Epidermal melanocyte (primary cell): ENCODE measurements around the gene TOB2.
"Not testable (repeated sequence)": the region's sequence is repeated elsewhere in the genome, so short reads cannot be mapped to it uniquely, and the experiment has no call there.

Experiments used
- DNase-seq: peaks from one replicate; pipeline ENCODE4 v3.0.0; 2011; ENCODE audit warnings: low spot score; ENCODE audit not compliant: insufficient read length

TOB2 gene

GRCh38 chr22:41429951-41430332 lies 16.7 kb downstream of the TOB2 start:
- DNase-seq = no peak

- no peak for DNase-seq
Observed at GRCh38 chr22:41429232-41429950, 17.2 kb downstream of the TOB2 start.

GRCh38 chr22:41425660-41426365 lies 20.8 kb downstream of the TOB2 start:
- no peak for DNase-seq

GRCh38 chr22:41418717-41419116 lies 27.9 kb downstream of the TOB2 start:
- DNase-seq = no peak

GRCh38 chr22:41417622-41418390 lies 28.8 kb downstream of the TOB2 start:
- DNase-seq = no peak

- no peak for DNase-seq
Observed at GRCh38 chr22:41415554-41415953, 31.0 kb downstream of the TOB2 start.

GRCh38 chr22:41411021-41411851 lies 35.4 kb downstream of the TOB2 start:
- DNase-seq = no peak

GRCh38 chr22:41410311-41410751 lies 36.3 kb downstream of the TOB2 start:
- no peak for DNase-seq

- DNase-seq = no peak
Observed at GRCh38 chr22:41408665-41409064, 37.9 kb downstream of the TOB2 start.

GRCh38 chr22:41407433-41407832 lies 39.2 kb downstream of the TOB2 start:
- no peak for DNase-seq

GRCh38 chr22:41406410-41406809 lies 40.2 kb downstream of the TOB2 start:
- DNase-seq = no peak

GRCh38 chr22:41405588-41405987 lies 41.0 kb downstream of the TOB2 start:
- no peak for DNase-seq

- DNase-seq = peak; percentile 97
Observed at GRCh38 chr22:41403532-41404318, 42.9 kb downstream of the TOB2 start.

- not testable (repeated sequence) for DNase-seq
Observed at GRCh38 chr22:41402851-41403250, 43.8 kb downstream of the TOB2 start.

GRCh38 chr22:41401781-41402648 lies 44.6 kb downstream of the TOB2 start:
- DNase-seq = peak; percentile 92

GRCh38 chr22:41398921-41399320 lies 47.7 kb downstream of the TOB2 start:
- DNase-seq = no peak

GRCh38 chr22:41397143-41397811 lies 49.3 kb downstream of the TOB2 start:
- DNase-seq = no peak

- no peak for DNase-seq
Observed at GRCh38 chr22:41395531-41396240, 50.9 kb downstream of the TOB2 start.
